ENCODE results near the gene TSC22D4. TPM values are rescaled to one million over a fixed set of nuclear protein-coding genes. Genes with fewer than 3 reads are reported as not detected.

Gene TSC22D4
- total RNA-seq, 4 donors from 2014 or later = 17.6 to 40.3 (median 19.5) TPM

DNA sequence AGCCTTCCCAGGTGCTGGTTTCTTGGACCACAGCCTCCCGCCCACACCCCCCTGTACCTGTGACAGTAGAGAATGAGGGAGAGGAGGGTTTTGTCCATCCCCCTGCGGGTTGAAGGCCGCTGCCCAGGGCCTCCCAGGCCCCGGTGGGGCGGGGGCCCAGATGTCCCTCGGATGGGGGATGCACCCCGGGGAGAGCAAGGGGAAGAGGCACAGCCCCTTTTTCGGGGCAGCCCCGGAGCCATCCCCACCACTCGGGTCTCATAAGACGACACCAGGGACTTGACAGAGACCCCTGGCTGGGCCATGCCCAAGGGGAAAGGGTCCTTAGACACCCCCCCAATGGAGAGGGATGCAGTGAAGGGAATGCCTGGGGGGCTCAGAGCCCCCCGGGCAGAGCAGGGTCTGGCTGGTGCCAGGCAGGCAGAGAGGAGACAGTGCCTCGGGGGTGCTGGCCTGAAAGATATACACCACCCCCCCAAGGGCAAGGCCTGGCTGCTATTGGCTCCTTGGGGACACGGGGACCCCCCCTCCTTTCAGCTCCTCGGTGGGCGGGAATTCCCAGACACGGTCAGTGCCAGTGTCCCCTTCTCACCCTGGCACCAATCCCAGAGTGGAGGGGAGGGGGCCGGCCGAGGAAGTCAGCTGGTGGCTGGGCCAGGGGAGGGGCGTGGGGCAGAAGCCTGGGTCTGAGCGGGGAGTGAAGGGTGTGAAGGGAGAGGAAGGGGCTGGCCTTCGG is 11.2 kb downstream of the TSC22D4 start:
- Histone ChIP-seq H3K4me1 (peaks cover 2 to 16% of the 10 kb centered on the region in 2 donors), H3K27me3 (no peaks in the 10 kb centered on the region), H3K4me3 (no peak overlapping the region), H3K9me3 (no peaks in the 10 kb centered on the region), H3K27ac (peak overlapping the region in 1 of 2 donors; percentile 5), H3K36me3 (no peaks in the 10 kb centered on the region)
- intact Hi-C loops (cut with DNase I; ENCODE audit: low total_unique reads) = loop anchor here (10.0 kb wide), 1 partner anchor 217 kb away; no protein-coding TSS in a partner anchor
- TF ChIP-seq POLR2A (IDR thresholded peaks at IDR 0.05) (no peak), CTCF (IDR thresholded peaks at IDR 0.05) (no peak)
- DNase-seq = peak in 1 of 2 donors; percentile 25

DNA sequence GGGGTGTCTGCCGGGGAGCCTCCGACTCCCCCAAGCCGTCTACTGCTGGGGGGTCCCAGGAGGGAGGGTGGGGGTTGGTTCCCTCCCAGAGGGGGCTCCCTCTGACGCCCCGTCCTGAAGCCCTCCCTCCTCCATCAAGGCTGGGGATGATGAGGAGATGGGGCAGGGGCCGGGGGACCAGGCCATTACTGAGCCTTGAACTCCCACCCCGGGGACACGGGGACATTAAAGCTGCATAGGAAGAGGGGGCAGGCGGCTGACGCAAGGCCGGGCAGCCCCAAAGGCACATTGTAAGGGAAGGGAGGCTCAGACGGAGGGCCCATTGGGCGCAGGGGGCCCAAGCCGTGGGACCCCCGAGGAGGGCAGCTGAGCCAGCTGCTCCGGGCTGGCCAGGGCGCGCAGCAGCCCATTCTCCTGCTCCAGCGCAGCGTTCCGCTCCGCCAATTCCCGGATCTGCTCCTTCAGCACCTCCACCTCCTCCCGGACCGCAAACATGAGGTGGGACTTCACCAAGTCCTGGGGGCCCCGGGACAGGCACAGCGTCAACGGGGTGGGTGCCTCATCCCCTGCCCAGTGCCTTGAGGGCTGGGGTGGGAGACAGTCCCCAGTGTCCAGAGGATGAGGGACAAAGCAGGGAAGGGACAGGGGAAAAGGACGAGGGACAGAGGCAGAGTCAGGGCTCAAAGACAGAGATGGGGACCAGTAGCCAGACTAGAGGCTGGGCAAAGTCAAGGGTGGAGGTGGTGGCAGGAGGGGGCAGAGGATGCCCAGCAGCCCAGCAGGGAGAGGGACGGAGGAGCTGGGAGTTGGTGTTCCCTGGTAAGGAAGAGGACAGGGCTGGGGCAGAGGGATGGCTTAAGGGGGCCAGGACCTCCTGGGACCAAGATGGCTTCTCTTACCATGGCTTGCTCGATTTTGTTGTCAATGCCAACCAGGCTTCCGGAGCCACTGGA is 12.1 kb downstream of the TSC22D4 start:
- Histone ChIP-seq H3K9me3 (no peaks in the 10 kb centered on the region), H3K4me1 (peaks cover 0 to 10% of the 10 kb centered on the region in 2 donors), H3K27me3 (no peaks in the 10 kb centered on the region), H3K4me3 (no peak overlapping the region), H3K36me3 (no peaks in the 10 kb centered on the region), H3K27ac (peak overlapping the region; percentile 70 to 75)
- no peak for DNase-seq
- intact Hi-C loops (cut with DNase I; ENCODE audit: low total_unique reads) = loop anchor here (10.0 kb wide), 1 partner anchor 218 kb away; no protein-coding TSS in a partner anchor
- TF ChIP-seq POLR2A (IDR thresholded peaks at IDR 0.05) = no peak
- no peak for TF ChIP-seq CTCF (IDR thresholded peaks at IDR 0.05)

DNA sequence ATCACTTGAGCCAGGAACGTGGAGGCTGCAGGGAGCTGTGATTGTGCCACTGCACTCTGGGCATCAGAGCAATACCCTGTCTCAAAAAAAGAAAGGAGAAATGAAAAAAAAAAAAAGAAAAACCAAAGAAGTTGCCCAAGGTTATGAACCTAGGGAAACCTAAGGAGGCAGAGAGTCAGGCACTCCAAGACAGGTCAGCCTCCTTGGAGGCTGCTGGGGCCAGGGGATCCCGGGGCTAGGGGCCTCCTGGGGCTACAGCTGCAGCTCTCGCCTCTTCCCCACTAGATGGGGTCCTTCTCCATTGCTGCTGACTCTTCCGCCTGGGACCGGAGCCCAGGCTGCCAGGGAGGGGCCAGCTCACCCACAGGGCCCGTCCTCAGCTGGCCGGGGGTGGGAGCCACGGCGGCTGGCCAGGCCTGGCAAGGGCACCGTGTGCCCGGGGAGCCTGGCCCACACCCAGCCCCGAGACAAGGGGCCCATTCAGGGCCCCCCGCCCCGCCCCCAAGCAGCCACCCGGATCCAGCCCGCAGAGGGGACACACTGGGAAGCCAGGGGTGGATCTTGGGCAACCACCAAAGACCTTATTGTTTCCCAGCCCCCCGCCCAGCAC is 13.2 kb downstream of the TSC22D4 start:
- peak; percentile 73 to 78 for DNase-seq
- TF ChIP-seq POLR2A (IDR thresholded peaks at IDR 0.05) (no peak), CTCF (IDR thresholded peaks at IDR 0.05) (peak; percentile 71 to 81 (median 74))
- intact Hi-C loops (cut with DNase I; ENCODE audit: low total_unique reads) = loop anchor here (10.0 kb wide), 1 partner anchor 219 kb away; no protein-coding TSS in a partner anchor
- H3K36me3 ChIP-seq = no peaks in the 10 kb centered on the region
- no peaks in the 10 kb centered on the region for H3K27me3 ChIP-seq
- H3K4me3 ChIP-seq = no peak overlapping the region
- H3K4me1 ChIP-seq = peaks cover 0 to 10% of the 10 kb centered on the region in 2 donors
- H3K9me3 ChIP-seq = no peaks in the 10 kb centered on the region
- H3K27ac ChIP-seq = peak overlapping the region; percentile 70 to 75

DNA sequence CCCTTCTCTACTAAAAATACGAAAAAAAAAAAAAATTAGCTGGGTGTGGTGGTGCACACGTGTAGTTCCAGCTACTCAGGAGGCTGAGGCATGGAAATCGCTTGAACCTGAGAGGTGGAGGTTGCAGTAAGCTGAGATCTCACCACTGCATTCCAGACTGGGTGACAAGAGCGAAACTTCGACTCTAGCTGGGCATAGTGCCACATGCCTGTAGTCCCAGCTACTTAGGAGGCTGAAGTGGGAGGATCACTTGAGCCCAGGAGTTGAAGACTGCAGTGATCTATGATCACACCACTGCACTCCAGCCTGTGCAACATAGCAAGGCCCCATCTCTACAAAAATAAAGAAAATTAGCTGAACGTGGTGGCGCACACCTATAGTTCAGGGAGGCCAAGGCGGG is 13.7 kb downstream of the TSC22D4 start:
- Histone ChIP-seq H3K36me3 (no peaks in the 10 kb centered on the region), H3K9me3 (no peaks in the 10 kb centered on the region), H3K27ac (peak overlapping the region in 1 of 2 donors; percentile 75), H3K27me3 (no peaks in the 10 kb centered on the region), H3K4me3 (no peak overlapping the region), H3K4me1 (peaks cover 0 to 10% of the 10 kb centered on the region in 2 donors)
- no peak for DNase-seq
- TF ChIP-seq CTCF (IDR thresholded peaks at IDR 0.05) (no peak), POLR2A (IDR thresholded peaks at IDR 0.05) (no peak)
- intact Hi-C loops (cut with DNase I; ENCODE audit: low total_unique reads) = loop anchor here (10.0 kb wide), 1 partner anchor 220 kb away; no protein-coding TSS in a partner anchor

Measured in uterus (tissue), 4 donors.